HepG2 (cell line): ENCODE data around the gene NUDT8. TPM values are rescaled to one million over a fixed set of nuclear protein-coding genes. Genes with fewer than 3 reads are reported as not detected.

Source experiments
- ARID4A ChIP-seq: sonication (generic); formaldehyde crosslinking; IDR thresholded peaks from 2 replicates; pipeline ENCODE4 v1.5.0; 2020; ENCODE audit warnings: mild to moderate bottlenecking, missing genetic modification reagents, borderline replicate concordance
- CCDC6 ChIP-seq: sonication (generic); formaldehyde crosslinking; IDR thresholded peaks from 2 replicates; pipeline ENCODE4 v1.8.1; 2022; ENCODE audit warnings: mild to moderate bottlenecking, missing genetic modification reagents, moderate library complexity
- GPN1 ChIP-seq: sonication (generic); formaldehyde crosslinking; IDR thresholded peaks from 2 replicates; pipeline ENCODE4 v1.5.1; 2020; ENCODE audit warnings: missing genetic modification reagents, borderline replicate concordance
- HES4 ChIP-seq: sonication (generic); formaldehyde crosslinking; IDR thresholded peaks from 2 replicates; pipeline ENCODE4 v1.9.0; 2021; ENCODE audit warnings: mild to moderate bottlenecking, missing genetic modification reagents, borderline replicate concordance
- KDM5A ChIP-seq: fragments of 200-600 bp; sonication (generic); IDR thresholded peaks from 2 replicates; pipeline ENCODE4 v1.7.0; 2018; ENCODE audit warnings: antibody characterized with exemption, mild to moderate bottlenecking, low read length, borderline replicate concordance
- NFKB2 ChIP-seq: sonication (generic); formaldehyde crosslinking; IDR thresholded peaks from 2 replicates; pipeline ENCODE4 v1.4.0; 2020; ENCODE audit warnings: missing genetic modification reagents, borderline replicate concordance
- NR0B2 ChIP-seq: sonication (generic); formaldehyde crosslinking; IDR thresholded peaks from 2 replicates; pipeline ENCODE4 v1.4.0; 2020; ENCODE audit warnings: mild to moderate bottlenecking, missing genetic modification reagents
- NRL ChIP-seq: sonication (generic); formaldehyde crosslinking; IDR thresholded peaks from 2 replicates; pipeline ENCODE4 v1.5.0; 2020; ENCODE audit warnings: missing genetic modification reagents, mild to moderate bottlenecking, moderate library complexity, borderline replicate concordance
- POGZ ChIP-seq: sonication (generic); formaldehyde crosslinking; IDR thresholded peaks from 2 replicates; pipeline ENCODE4 v1.4.0; 2020; ENCODE audit warnings: mild to moderate bottlenecking, missing genetic modification reagents
- RFXANK ChIP-seq: IDR thresholded peaks from 2 replicates; pipeline ENCODE4 v1.6.1; 2016
- SMC3 ChIP-seq: IDR thresholded peaks from 2 replicates; pipeline ENCODE4 v1.6.1; 2011; ENCODE audit warnings: low read length, improper control_type of control experiment
- ZBED4 ChIP-seq: sonication (generic); formaldehyde crosslinking; IDR thresholded peaks from 2 replicates; pipeline ENCODE4 v1.4.0; 2020; ENCODE audit warnings: missing genetic modification reagents, borderline replicate concordance
- ZNF431 ChIP-seq: sonication (generic); formaldehyde crosslinking; IDR thresholded peaks from 2 replicates; pipeline ENCODE4 v1.9.0; 2022; ENCODE audit warnings: missing genetic modification reagents, low read depth, mild to moderate bottlenecking, borderline replicate concordance
- ZNF574 ChIP-seq: sonication (generic); formaldehyde crosslinking; IDR thresholded peaks from 2 replicates; pipeline ENCODE4 v1.4.0; 2020; ENCODE audit warnings: missing genetic modification reagents
- ZNF660 ChIP-seq: sonication (generic); formaldehyde crosslinking; IDR thresholded peaks from 2 replicates; pipeline ENCODE4 v1.5.1; 2020; ENCODE audit warnings: mild to moderate bottlenecking, low read depth, missing genetic modification reagents, borderline replicate concordance
- ZSCAN21 ChIP-seq: sonication (generic); formaldehyde crosslinking; IDR thresholded peaks from 2 replicates; pipeline ENCODE4 v1.8.0; 2022; ENCODE audit warnings: mild to moderate bottlenecking, missing genetic modification reagents, moderate library complexity, borderline replicate concordance
- polyA plus RNA-seq, 8 experiments: library from polyadenylated mRNA; depleted of rRNA in 3 of 8; stranded (reverse) in 7 of 8; unstranded in 1 of 8; fragments of >200 nt; fragmentation: Illumina TruSeq in 4 of 8; extraction: Trizol in 4 of 8; gene quantifications; 2 replicates each; pipeline versions ENCODE4 v1.2.1 to v1.2.3, GENCODE V29; 2011 to 2016; ENCODE audit warnings: low read depth in 4 of 8, missing spikeins in 1 of 8, mixed read lengths in 1 of 8; ENCODE audit not compliant: insufficient read depth in 1 of 8
- total RNA-seq, 5 experiments: library from RNA; depleted of rRNA; stranded (reverse); fragments of >200 nt; fragmentation: Illumina TruSeq; extraction: Trizol; gene quantifications; 2 replicates each; pipeline ENCODE4 v1.2.3, GENCODE V29; 2016; ENCODE audit warnings: low read depth in 1 of 5

Gene NUDT8
- total and polyA plus RNA-seq, 2 of the 13 experiments (the other 11 are each of a cell fraction or from before 2014, with no cell fraction given) = 6.7 to 25.8 TPM

GRCh38 chr11:67640021-67640757, 10.5 kb upstream of the NUDT8 start (continued):
- peak; percentile 39; the same call in 1 of the 2 replicates for TF ChIP-seq ARID4A (CRISPR knock-in tag)
- TF ChIP-seq KDM5A = no peak
- TF ChIP-seq CCDC6 (CRISPR knock-in tag) = no peak; the same call in 1 of the 2 replicates
- peak; percentile 50; the same call in 1 of the 2 replicates for TF ChIP-seq NR0B2
- TF ChIP-seq ZNF431 (CRISPR knock-in tag) = 0 out of 2 replicates have a peak, but pooled peaks have one; percentile 28
- peak; percentile 67; the same call in 1 of the 2 replicates for TF ChIP-seq HES4 (CRISPR knock-in tag)
- TF ChIP-seq NRL = peak; percentile 55; the same call in 1 of the 2 replicates
- no peak for TF ChIP-seq RFXANK
- TF ChIP-seq ZNF574 (CRISPR knock-in tag) = peak; percentile 48; the same call in 1 of the 2 replicates
- 0 out of 2 replicates have a peak, but pooled peaks have one; percentile 28 for TF ChIP-seq ZBED4
- TF ChIP-seq POGZ (CRISPR knock-in tag) = no peak
- TF ChIP-seq NFKB2 (CRISPR knock-in tag) = peak; percentile 93
- TF ChIP-seq ZSCAN21 = peak; percentile 80; the same call in 1 of the 2 replicates
- no peak for TF ChIP-seq ZNF660 (CRISPR knock-in tag)
- peak; percentile 39; the same call in 1 of the 2 replicates for TF ChIP-seq GPN1 (CRISPR knock-in tag)
- TF ChIP-seq SMC3 = peak; percentile 36; the same call in 1 of the 2 replicates
